Muscle of leg (tissue), 11 donors: ENCODE measurements around the gene FAHD1. TPM values are rescaled to one million over a fixed set of nuclear protein-coding genes. Genes with fewer than 3 reads are reported as not detected.
"Not testable (repeated sequence)": the region's sequence is repeated elsewhere in the genome, so short reads cannot be mapped to it uniquely, and the experiment has no call there.

ENCODE experiments used
- DNase-seq: peaks from one replicate; pipeline ENCODE4 v3.0.0; 2013
- H3K27ac ChIP-seq: one replicate; pipeline ENCODE4 v1.5.1; 2013; ENCODE audit warnings: mild to moderate bottlenecking, low read length, control low read depth
- H3K27me3 ChIP-seq: one replicate; pipeline ENCODE4 v1.6.1; 2013; ENCODE audit warnings: low read length; ENCODE audit not compliant: control insufficient read depth, insufficient read depth
- H3K36me3 ChIP-seq: one replicate; pipeline ENCODE4 v1.6.1; 2013; ENCODE audit warnings: low read length; ENCODE audit not compliant: control insufficient read depth, insufficient read depth
- H3K4me1 ChIP-seq: one replicate; pipeline ENCODE4 v1.6.1; 2013; ENCODE audit warnings: low read length; ENCODE audit not compliant: control insufficient read depth, insufficient read depth
- H3K4me3 ChIP-seq: one replicate; pipeline ENCODE4 v1.5.1; 2013; ENCODE audit warnings: low read length, control low read depth
- H3K9me3 ChIP-seq: replicated peaks from 2 replicates; pipeline ENCODE4 v1.6.1; 2013; ENCODE audit warnings: low read depth, low read length; ENCODE audit not compliant: control insufficient read depth
- WGBS: methylation state at CpG from one replicate; pipeline ENCODE4 v1.1.5; 2013; ENCODE audit warnings: missing lambda C conversion rate; ENCODE audit not compliant: insufficient coverage; 5-methylcytosine and 5-hydroxymethylcytosine counted together
- polyA plus RNA-seq, 8 donors: library from polyadenylated mRNA; unstranded; fragments of 120-200 nt; gene quantifications; one replicate each; pipeline versions ENCODE4 v1.2.1 to v1.2.3, GENCODE V29; 2013; ENCODE audit warnings: inconsistent platforms in 1 of 8, low replicate concordance in 1 of 8; ENCODE audit not compliant: insufficient read length in 8 of 8, insufficient read depth in 1 of 8
- total RNA-seq: library from RNA; stranded (reverse); fragments of 120-200 nt; gene quantifications from one replicate; pipeline ENCODE4 v1.2.4, GENCODE V29; 2013

The FAHD1 gene
- total and polyA plus RNA-seq, 9 donors = 19.7 to 27.7 (median 22.6) TPM

DNA sequence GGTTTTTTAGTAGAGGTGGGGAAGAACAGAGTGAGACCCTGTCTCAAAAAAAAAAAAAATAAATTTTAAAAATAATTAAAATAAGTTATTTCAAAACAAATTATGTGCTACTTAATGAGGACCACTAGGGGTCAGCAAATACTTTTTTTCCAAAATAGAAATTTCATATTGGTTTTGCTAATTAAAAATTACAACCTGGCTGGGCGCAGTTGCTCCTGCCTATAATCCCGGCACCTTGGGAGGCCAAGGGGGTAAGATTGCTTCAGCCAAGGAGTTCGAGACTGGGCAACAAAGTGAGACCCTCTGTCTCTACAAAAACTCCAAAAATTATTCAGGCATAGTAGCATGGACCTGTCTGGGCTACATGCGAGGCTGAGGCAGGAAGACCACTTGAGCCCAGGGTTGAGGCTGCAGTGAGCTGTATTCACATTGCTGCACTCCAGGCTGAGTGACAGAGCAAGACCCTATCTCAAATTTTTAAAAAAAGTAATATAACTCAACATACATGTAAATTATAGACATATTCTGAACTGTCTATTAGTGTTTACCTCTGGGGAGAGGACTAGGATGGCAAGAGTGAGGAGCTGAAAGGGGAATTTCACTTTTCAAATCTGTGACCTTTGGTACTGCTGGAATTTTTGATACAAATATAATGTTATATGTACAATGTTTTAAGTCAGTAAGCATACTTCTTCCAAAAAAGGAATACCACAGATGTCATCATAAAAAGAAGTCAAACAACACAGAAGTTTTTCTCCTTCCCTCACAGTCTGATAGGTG is 36.9 kb downstream of the FAHD1 start:
- no peak overlapping the region for H3K4me3 ChIP-seq
- peak; percentile 40 for DNase-seq
- H3K4me1 ChIP-seq = no peaks in the 10 kb centered on the region
- 0% methylated on average over 3 of the region's 4 CpGs for WGBS
- no peaks in the 10 kb centered on the region for H3K36me3 ChIP-seq
- H3K27ac ChIP-seq = no peak overlapping the region
- H3K27me3 ChIP-seq = peaks cover 33% of the 10 kb centered on the region
- H3K9me3 ChIP-seq = no peaks in the 10 kb centered on the region

DNA sequence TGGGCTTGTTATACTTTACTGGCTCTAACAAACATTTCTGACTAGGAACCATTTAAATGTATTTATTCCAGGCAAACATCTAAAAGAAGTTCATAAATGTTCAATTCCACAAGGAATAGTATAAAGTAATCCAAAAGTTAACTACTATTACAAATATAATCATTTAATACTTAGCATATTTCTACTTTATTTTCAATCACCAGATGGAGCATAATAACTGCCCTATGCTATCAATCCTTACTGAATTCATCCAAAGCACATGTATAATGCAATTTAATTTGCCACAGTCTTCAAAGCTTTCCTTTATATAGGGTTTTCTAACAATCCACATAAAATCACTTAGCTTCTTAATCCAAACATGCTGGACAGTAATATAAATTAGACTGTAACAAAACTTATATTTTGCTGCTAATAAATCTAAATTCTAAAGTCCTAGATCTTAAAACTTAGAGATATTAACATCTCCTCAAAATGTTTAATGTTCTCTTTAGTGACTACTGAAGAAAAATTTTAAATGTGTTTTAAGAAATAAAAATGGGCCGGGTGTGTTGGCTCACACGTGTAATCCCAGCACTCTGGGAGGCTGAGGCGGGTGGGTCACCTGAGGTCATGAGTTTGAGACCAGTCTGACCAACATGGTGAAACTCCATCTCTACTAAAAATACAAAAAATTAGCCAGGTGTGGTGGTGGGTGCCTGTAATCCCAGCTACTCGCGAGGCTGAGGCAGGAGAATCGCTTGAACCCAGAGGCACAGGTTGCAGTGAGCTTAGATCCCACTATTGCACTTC is 39.1 kb downstream of the FAHD1 start:
- Histone ChIP-seq H3K27me3 (peaks cover 25% of the 10 kb centered on the region), H3K9me3 (no peaks in the 10 kb centered on the region)
- WGBS = no CpG with 5 or more reads among the region's 6 CpGs

DNA sequence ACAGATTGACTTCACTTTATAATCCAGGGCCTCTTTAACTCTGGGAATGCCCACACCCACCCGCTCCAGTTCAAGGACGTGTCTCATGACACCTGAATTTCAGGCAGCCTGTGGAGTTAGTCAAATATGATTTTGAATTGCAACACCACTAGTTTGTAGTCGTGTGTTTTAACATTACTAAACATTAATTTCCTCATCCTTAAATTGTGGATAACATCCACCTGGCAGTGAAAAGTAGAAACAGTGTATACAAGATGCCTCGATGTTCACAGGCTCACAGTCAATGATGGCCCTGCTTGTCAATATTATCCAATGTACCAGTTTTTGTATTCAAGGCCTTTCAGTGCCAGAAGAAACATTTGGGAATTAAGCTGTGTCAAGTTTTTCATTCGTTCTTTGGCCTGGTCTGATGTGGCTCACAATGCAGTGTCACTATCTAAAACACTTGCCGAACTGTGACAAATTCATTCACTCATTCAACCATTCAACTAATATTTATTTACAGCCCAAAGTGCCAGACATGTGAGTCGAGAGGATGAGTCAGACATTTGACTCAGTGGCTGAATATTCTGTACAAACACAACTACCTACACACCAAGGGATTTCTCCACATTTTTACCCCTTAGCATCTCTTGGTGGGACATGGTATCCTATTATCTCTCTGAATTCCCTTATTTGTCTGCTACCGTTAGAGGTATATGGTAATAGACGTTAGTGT is 43.5 kb downstream of the FAHD1 start:
- no peak for DNase-seq
- H3K27me3 ChIP-seq = peaks cover 40% of the 10 kb centered on the region
- no peaks in the 10 kb centered on the region for H3K36me3 ChIP-seq
- no peak overlapping the region for H3K27ac ChIP-seq
- H3K4me3 ChIP-seq = no peak overlapping the region
- no peaks in the 10 kb centered on the region for H3K9me3 ChIP-seq
- 29% methylated on average over 3 of the region's 9 CpGs for WGBS
- H3K4me1 ChIP-seq = peaks cover 2% of the 10 kb centered on the region

More for the DNA sequence above, 39.1 kb downstream of the FAHD1 start:
- no peak for DNase-seq
- H3K27ac ChIP-seq = no peak overlapping the region
- no peaks in the 10 kb centered on the region for H3K4me1 ChIP-seq
- no peak overlapping the region for H3K4me3 ChIP-seq
- H3K36me3 ChIP-seq = no peaks in the 10 kb centered on the region

DNA sequence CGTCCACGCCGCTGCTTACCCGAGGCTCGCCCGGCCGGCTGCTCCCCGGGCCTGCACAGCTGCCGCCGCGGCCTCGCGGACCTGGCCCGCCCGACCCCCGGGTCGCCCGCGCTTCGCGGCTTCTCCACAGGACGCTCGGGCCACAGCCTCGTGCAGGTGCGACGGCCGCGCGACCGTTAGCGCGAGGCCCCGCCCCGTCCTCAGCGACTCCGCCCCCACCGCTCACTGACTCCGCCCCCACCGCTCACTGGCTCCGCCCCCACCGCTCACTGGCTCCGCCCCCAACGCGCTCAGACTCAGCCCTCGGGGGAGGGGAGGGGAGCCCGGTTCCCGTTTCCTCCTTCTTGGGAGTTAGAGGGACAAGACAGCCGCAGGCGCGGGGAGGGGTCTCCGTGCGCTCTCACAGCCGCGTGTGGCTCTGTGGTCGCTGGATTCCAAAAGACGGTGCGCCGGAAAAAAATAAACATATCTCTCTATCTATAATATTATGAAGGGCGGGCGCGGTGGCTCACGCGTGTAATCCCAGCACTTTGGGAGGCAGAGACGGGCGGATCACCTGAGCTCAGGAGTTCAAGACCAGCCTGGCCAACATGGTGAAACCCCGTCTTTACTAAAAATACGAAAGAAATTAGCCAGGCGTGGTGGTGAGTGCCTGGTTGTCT is 45.1 kb downstream of the FAHD1 start, which contains the start of gene MEIOB:
MEIOB (minus strand) TSS at position 191 of the 662 bp plus-strand sequence. CDS start 3,989 bp downstream, outside the sequence.
- H3K9me3 ChIP-seq = no peaks in the 10 kb centered on the region
- H3K27me3 ChIP-seq = peaks cover 45% of the 10 kb centered on the region
- H3K36me3 ChIP-seq = no peaks in the 10 kb centered on the region
- 3% methylated on average over 37 of the region's 68 CpGs for WGBS
- no peak within 1 kb of the TSS for H3K27ac ChIP-seq
- H3K4me1 ChIP-seq = peaks cover 2% of the 10 kb centered on the region
- no peak for DNase-seq
- no peak within 1 kb of the TSS for H3K4me3 ChIP-seq

DNA sequence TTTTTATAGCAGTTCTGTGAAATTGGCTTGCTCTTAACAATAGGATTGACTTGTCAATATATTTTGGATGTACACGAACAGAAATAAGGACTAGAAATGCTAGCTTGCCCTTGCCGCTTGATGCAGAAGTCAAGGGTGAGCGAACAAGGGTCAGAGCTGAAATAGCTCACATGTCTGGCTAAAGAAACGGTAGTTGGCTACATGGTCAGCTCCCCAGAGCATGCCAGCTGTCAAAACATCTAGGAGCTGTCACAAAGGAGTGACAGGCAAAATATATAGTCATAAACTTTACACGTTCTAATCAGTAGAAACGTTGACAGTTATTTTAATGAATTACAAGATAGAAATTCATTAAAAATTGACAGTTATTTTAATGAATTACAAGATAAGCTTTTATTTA is 47.8 kb downstream of the FAHD1 start:
- no peak overlapping the region for H3K4me3 ChIP-seq
- peaks cover 2% of the 10 kb centered on the region for H3K4me1 ChIP-seq
- H3K36me3 ChIP-seq = no peaks in the 10 kb centered on the region
- 56% methylated on average over 3 of the region's 6 CpGs for WGBS
- no peak overlapping the region for H3K27ac ChIP-seq
- no peaks in the 10 kb centered on the region for H3K9me3 ChIP-seq
- DNase-seq = no peak
- peaks cover 50% of the 10 kb centered on the region for H3K27me3 ChIP-seq

DNA sequence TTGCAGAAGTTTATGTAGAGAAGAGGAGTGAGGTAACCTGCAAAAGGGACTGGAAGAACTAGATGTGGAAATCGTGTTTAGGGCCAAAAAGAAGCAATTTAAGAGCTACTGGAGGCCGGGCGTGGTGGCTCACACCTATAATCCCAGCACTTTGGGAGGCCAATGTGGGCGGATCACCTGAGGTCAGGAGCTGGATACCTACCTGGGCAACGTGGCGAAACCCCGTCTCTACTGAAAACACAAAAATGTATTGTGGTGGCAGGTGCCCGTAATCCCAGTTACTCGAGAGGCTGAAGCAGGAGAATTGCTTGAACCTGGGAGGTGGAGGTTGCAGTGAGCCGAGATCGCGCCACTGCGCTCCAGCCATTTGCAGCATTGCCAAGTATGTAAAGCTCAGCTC is 49.1 kb downstream of the FAHD1 start:
- not testable (repeated sequence) for H3K9me3 ChIP-seq, H3K4me1 ChIP-seq, H3K4me3 ChIP-seq, H3K27ac ChIP-seq, DNase-seq, H3K36me3 ChIP-seq
- 72% methylated on average over 3 of the region's 13 CpGs for WGBS
- H3K27me3 ChIP-seq = peaks cover 53% of the 10 kb centered on the region

DNA sequence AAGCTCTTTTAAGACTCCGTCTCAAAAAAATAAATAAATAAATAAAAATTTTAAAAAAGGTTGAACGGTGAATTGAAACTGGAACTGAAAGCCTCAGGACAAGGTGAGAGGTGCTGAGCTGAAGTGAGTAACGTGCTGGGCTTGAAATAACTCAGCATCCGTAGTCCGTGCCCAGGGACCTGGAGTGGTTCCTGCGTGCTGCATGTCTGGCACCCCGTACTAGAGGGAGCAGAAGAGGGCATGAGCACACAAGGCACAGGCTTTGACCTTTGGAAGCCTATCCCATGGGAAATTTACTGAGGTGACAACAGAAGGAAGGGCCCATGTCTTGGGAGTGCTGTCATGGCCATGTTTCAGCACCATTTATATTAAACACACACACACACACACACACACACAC is 49.5 kb downstream of the FAHD1 start:
- DNase-seq = no peak
- Histone ChIP-seq H3K27ac (no peak overlapping the region), H3K27me3 (peaks cover 51% of the 10 kb centered on the region)

DNA sequence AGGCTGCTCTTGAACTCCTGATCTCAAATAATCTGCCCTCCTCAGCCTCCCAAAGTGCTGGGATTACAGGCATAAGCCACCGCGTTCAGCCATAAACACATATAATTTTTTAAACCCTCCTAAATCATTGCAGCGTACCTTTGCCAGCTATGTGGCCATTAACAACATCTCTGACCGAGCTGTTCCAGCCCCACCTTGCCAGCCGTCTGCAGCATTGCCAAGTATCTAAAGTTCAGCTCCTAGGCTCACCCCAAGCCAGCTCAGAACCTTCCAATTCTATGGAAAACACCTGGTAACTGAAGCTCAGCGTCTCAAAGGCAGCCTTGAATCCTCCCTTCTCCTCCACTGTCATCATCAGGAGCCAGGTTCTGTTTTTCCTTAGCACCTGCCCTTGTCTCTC is 50.1 kb downstream of the FAHD1 start:
- H3K4me1 ChIP-seq = peaks cover 2% of the 10 kb centered on the region
- H3K9me3 ChIP-seq = no peaks in the 10 kb centered on the region
- peaks cover 49% of the 10 kb centered on the region for H3K27me3 ChIP-seq
- DNase-seq = no peak
- WGBS = 51% methylated on average over 6 of the region's 6 CpGs
- H3K27ac ChIP-seq = no peak overlapping the region
- no peaks in the 10 kb centered on the region for H3K36me3 ChIP-seq
- no peak overlapping the region for H3K4me3 ChIP-seq

More for the DNA sequence above, 49.5 kb downstream of the FAHD1 start:
- H3K4me3 ChIP-seq = no peak overlapping the region
- no peaks in the 10 kb centered on the region for H3K36me3 ChIP-seq
- H3K9me3 ChIP-seq = no peaks in the 10 kb centered on the region
- H3K4me1 ChIP-seq = peaks cover 2% of the 10 kb centered on the region
- 85% methylated on average over 4 of the region's 7 CpGs for WGBS

DNA sequence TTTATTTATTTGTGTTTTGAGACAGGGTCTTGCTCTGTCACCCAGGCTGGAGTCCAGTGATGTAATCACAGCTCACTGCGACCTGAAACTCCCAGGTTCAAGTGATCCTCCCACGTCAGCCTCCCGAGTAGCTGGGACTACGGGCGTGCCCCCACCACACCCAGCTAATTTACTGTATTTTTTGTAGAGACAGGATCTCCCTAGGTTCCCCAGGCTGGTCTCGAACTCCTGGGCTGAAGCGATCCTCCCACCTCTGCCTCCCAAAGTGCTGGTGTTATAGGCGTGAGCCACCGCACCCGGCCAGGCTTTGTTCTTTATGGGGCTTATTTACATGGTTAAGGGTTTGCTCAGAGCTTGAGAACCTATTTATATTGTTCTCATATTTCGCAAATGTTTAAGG is 50.8 kb downstream of the FAHD1 start:
- H3K4me3 ChIP-seq = no peak overlapping the region
- no peak overlapping the region for H3K27ac ChIP-seq
- no peaks in the 10 kb centered on the region for H3K9me3 ChIP-seq
- H3K36me3 ChIP-seq = no peaks in the 10 kb centered on the region
- DNase-seq = no peak
- WGBS = no CpG with 5 or more reads among the region's 11 CpGs
- H3K4me1 ChIP-seq = no peaks in the 10 kb centered on the region
- H3K27me3 ChIP-seq = peaks cover 42% of the 10 kb centered on the region
